ENCODE results near the gene WWP2.

- no peak for TF ChIP-seq CTCF (IDR thresholded peaks at IDR 0.05)
- no peak for TF ChIP-seq POLR2A (IDR thresholded peaks at IDR 0.05)
Observed at GRCh38 chr16:69858191-69859104, 96.3 kb downstream of the WWP2 start.

Data from esophagus squamous epithelium (tissue), 4 donors.